GM18909 (cell line): ENCODE measurements around the gene EEPD1.

ENCODE experiments used
- ATAC-seq: cut with Tn5 transposase; IDR thresholded peaks from one replicate; pipeline ENCODE4 v1.9.1; 2021; ENCODE audit warnings: mild to moderate bottlenecking; ENCODE audit not compliant: unreplicated experiment, poor library complexity

EEPD1 gene

GRCh38 chr7:36291387-36292316 is 138.6 kb downstream of the EEPD1 start:
- peak; percentile 49 for ATAC-seq

GRCh38 chr7:36295090-36295489 is 142.0 kb downstream of the EEPD1 start:
- no peak for ATAC-seq

- ATAC-seq = no peak
Measured at GRCh38 chr7:36296284-36296683, 143.2 kb downstream of the EEPD1 start.

GRCh38 chr7:36297364-36298009 is 144.4 kb downstream of the EEPD1 start:
- no peak for ATAC-seq

- no peak for ATAC-seq
Measured at GRCh38 chr7:36298106-36298505, 145.1 kb downstream of the EEPD1 start.

GRCh38 chr7:36299223-36299774 is 146.2 kb downstream of the EEPD1 start:
- ATAC-seq = no peak

- ATAC-seq = no peak
Measured at GRCh38 chr7:36299823-36300341, 146.8 kb downstream of the EEPD1 start.

- no peak for ATAC-seq
Measured at GRCh38 chr7:36300696-36301350, 147.8 kb downstream of the EEPD1 start.

GRCh38 chr7:36301914-36302771 is 149.1 kb downstream of the EEPD1 start:
- no peak for ATAC-seq

GRCh38 chr7:36303202-36304098 is 150.4 kb downstream of the EEPD1 start:
- no peak for ATAC-seq

GRCh38 chr7:36304099-36304425 is 151.0 kb downstream of the EEPD1 start:
- ATAC-seq = no peak

GRCh38 chr7:36305226-36305625 is 152.2 kb downstream of the EEPD1 start:
- no peak for ATAC-seq

- no peak for ATAC-seq
Measured at GRCh38 chr7:36305648-36306047, 152.6 kb downstream of the EEPD1 start.

GRCh38 chr7:36306222-36306621 is 153.2 kb downstream of the EEPD1 start:
- no peak for ATAC-seq

- ATAC-seq = no peak
Measured at GRCh38 chr7:36306722-36307121, 153.7 kb downstream of the EEPD1 start.

- ATAC-seq = no peak
Measured at GRCh38 chr7:36308031-36308430, 155.0 kb downstream of the EEPD1 start.

- ATAC-seq = no peak
Measured at GRCh38 chr7:36309301-36309700, 156.2 kb downstream of the EEPD1 start.

GRCh38 chr7:36309716-36310115 is 156.7 kb downstream of the EEPD1 start:
- no peak for ATAC-seq

GRCh38 chr7:36310897-36311296 is 157.8 kb downstream of the EEPD1 start:
- no peak for ATAC-seq
